ENCODE data around the gene ADAM22.

The ADAM22 gene

GRCh38 chr7:88146616-88147015 is 212.6 kb downstream of the ADAM22 start:
- Histone ChIP-seq H3K4me2 (ENCODE audit: low read depth, low read length) (no peak overlapping the region), H3K9ac (ENCODE audit: low read length) (no peak overlapping the region), H4K20me1 (ENCODE audit: insufficient read depth, low read length) (no peaks in the 10 kb centered on the region), H3K36me3 (replicated peaks; ENCODE audit: insufficient read depth, low read length) (no peaks in the 10 kb centered on the region), H3K4me3 (ENCODE audit: low read length) (no peak overlapping the region), H3K79me2 (ENCODE audit: low read length) (no peaks in the 10 kb centered on the region), H3K9me3 (replicated peaks; ENCODE audit: insufficient read depth, low read length) (no peaks in the 10 kb centered on the region), H3K27me3 (replicated peaks; ENCODE audit: insufficient read depth, low read length) (no peaks in the 10 kb centered on the region), H2AFZ (ENCODE audit: low read length) (no peak overlapping the region), H3K27ac (ENCODE audit: low read length) (no peak overlapping the region), H3K9me2 (replicated peaks; ENCODE audit: insufficient read depth, low read length) (no peaks in the 10 kb centered on the region), H3K4me1 (ENCODE audit: low read length) (no peaks in the 10 kb centered on the region), H3F3A (ENCODE audit: insufficient read depth, low read length) (no peaks in the 10 kb centered on the region)
- no peak for TF ChIP-seq CTCF (IDR thresholded peaks at IDR 0.05; ENCODE audit: low read length)
- no peak for TF ChIP-seq EZH2 (optimal IDR thresholded peaks at IDR 0.05; ENCODE audit: low read depth, low read length)
- DNase-seq: no peak

- no peaks in the 10 kb centered on the region for H3K9me3 ChIP-seq (replicated peaks; ENCODE audit: insufficient read depth, low read length)
- H3K4me3 ChIP-seq (ENCODE audit: low read length): no peak overlapping the region
- no peaks in the 10 kb centered on the region for H4K20me1 ChIP-seq (ENCODE audit: insufficient read depth, low read length)
- DNase-seq: no peak
- H3K27me3 ChIP-seq (replicated peaks; ENCODE audit: insufficient read depth, low read length): no peaks in the 10 kb centered on the region
- H3K79me2 ChIP-seq (ENCODE audit: low read length): no peaks in the 10 kb centered on the region
- H3K27ac ChIP-seq (ENCODE audit: low read length): no peak overlapping the region
- TF ChIP-seq EZH2phosphoT487 (IDR thresholded peaks at IDR 0.05; ENCODE audit: low read length): no peak
- TF ChIP-seq CTCF (IDR thresholded peaks at IDR 0.05; ENCODE audit: low read length): no peak
- no peak for TF ChIP-seq EZH2 (optimal IDR thresholded peaks at IDR 0.05; ENCODE audit: low read depth, low read length)
- H3K36me3 ChIP-seq (replicated peaks; ENCODE audit: insufficient read depth, low read length): no peaks in the 10 kb centered on the region
- no peak overlapping the region for H3K9ac ChIP-seq (ENCODE audit: low read length)
- H3K4me1 ChIP-seq (ENCODE audit: low read length): no peaks in the 10 kb centered on the region
- no peak overlapping the region for H3K4me2 ChIP-seq (ENCODE audit: low read depth, low read length)
- no peaks in the 10 kb centered on the region for H3K9me2 ChIP-seq (replicated peaks; ENCODE audit: insufficient read depth, low read length)
- no peaks in the 10 kb centered on the region for H3F3A ChIP-seq (ENCODE audit: insufficient read depth, low read length)
- H2AFZ ChIP-seq (ENCODE audit: low read length): no peak overlapping the region
Measured at GRCh38 chr7:88147341-88147740, 213.3 kb downstream of the ADAM22 start.

GRCh38 chr7:88147949-88148348 is 213.9 kb downstream of the ADAM22 start:
- no peak overlapping the region for H3K9ac ChIP-seq (ENCODE audit: low read length)
- no peaks in the 10 kb centered on the region for H4K20me1 ChIP-seq (ENCODE audit: insufficient read depth, low read length)
- DNase-seq: no peak
- H3K4me2 ChIP-seq (ENCODE audit: low read depth, low read length): no peak overlapping the region
- no peaks in the 10 kb centered on the region for H3K36me3 ChIP-seq (replicated peaks; ENCODE audit: insufficient read depth, low read length)
- no peaks in the 10 kb centered on the region for H3K9me3 ChIP-seq (replicated peaks; ENCODE audit: insufficient read depth, low read length)
- no peaks in the 10 kb centered on the region for H3K9me2 ChIP-seq (replicated peaks; ENCODE audit: insufficient read depth, low read length)
- no peaks in the 10 kb centered on the region for H3K79me2 ChIP-seq (ENCODE audit: low read length)
- H3K4me3 ChIP-seq (ENCODE audit: low read length): no peak overlapping the region
- no peak overlapping the region for H2AFZ ChIP-seq (ENCODE audit: low read length)
- TF ChIP-seq EZH2 (optimal IDR thresholded peaks at IDR 0.05; ENCODE audit: low read depth, low read length) (no peak), EZH2phosphoT487 (IDR thresholded peaks at IDR 0.05; ENCODE audit: low read length) (no peak), CTCF (IDR thresholded peaks at IDR 0.05; ENCODE audit: low read length) (no peak)
- H3F3A ChIP-seq (ENCODE audit: insufficient read depth, low read length): no peaks in the 10 kb centered on the region
- H3K4me1 ChIP-seq (ENCODE audit: low read length): no peaks in the 10 kb centered on the region
- H3K27ac ChIP-seq (ENCODE audit: low read length): no peak overlapping the region
- H3K27me3 ChIP-seq (replicated peaks; ENCODE audit: insufficient read depth, low read length): no peaks in the 10 kb centered on the region
